HCT116 (cell line): ENCODE data around the gene TEDC1. TPM values are rescaled to one million over a fixed set of nuclear protein-coding genes. Genes with fewer than 3 reads are reported as not detected.

ENCODE experiments used
- ATAC-seq: fragments of 200-7000 bp; cut with Tn5 transposase; 2 replicates; pipeline ENCODE4 v1.9.1; 2020; ENCODE audit warnings: mild to moderate bottlenecking, moderate library complexity
- BruUV-seq: library from RNA; stranded (reverse); fragments of 400-500 nt; replicated peaks from 2 replicates; lab custom pipeline; 2021; lab: Mats Ljungman, UMichigan
- CTCF ChIA-PET: fragments of 300-600 bp; sonication (Branson Sonifier 250); formaldehyde crosslinking; loops from one replicate; lab custom pipeline; 2021; ENCODE audit warnings: antibody characterized with exemption; lab: Charles Lee
- POLR2A ChIA-PET: fragments of 300-600, 350-600 bp; sonication (Branson Sonifier 250); formaldehyde crosslinking; loops from one replicate; lab custom pipeline; 2021; ENCODE audit warnings: antibody characterized with exemption; lab: Charles Lee
- RAD21 ChIA-PET, 2 experiments: fragments of 300-600 bp; sonication (Branson Sonifier 250); formaldehyde crosslinking; loops; one replicate each; lab custom pipeline; 2023; ENCODE audit warnings: low total read pairs in 2 of 2; ENCODE audit not compliant: uncharacterized antibody in 2 of 2, unreplicated experiment in 2 of 2, low non-redundant PET in 1 of 2; lab: Charles Lee
- DNase-seq: peaks from one replicate; pipeline ENCODE4 v3.0.0-alpha.2; 2010; ENCODE audit warnings: low read depth, low spot score
- H2AFZ ChIP-seq: fragments of 200-600 bp; shearing (Covaris generic), sonication (generic); 2 replicates; pipeline ENCODE4 v1.6.1; 2017; ENCODE audit warnings: low read depth, mixed run types, mixed read lengths, antibody characterized with exemption, low read length; ENCODE audit not compliant: poor library complexity, severe bottlenecking
- H3K27ac ChIP-seq: 2 replicates; pipeline ENCODE4 v1.5.1; 2012; ENCODE audit warnings: low read depth, low read length
- H3K27me3 ChIP-seq: fragments of 200-600 bp; sonication (generic); 2 replicates; pipeline ENCODE4 v1.6.1; 2016; ENCODE audit warnings: mixed run types, low read length, mixed read lengths; ENCODE audit not compliant: insufficient read depth
- H3K36me3 ChIP-seq, 2 experiments: fragments of 200-500 bp in 1 of 2; fragments of 200-600 bp in 1 of 2; sonication (Bioruptor generic) in 1 of 2; sonication (generic) in 1 of 2; 2 replicates each; pipeline versions ENCODE4 v1.5.1 to v1.6.1; 2014 to 2016; ENCODE audit warnings: low read length in 2 of 2, inconsistent platforms in 1 of 2, mixed read lengths in 1 of 2, mixed run types in 1 of 2; ENCODE audit not compliant: insufficient read depth in 2 of 2, control insufficient read depth in 1 of 2
- H3K4me1 ChIP-seq, 2 experiments: fragments of 200-600 bp in 1 of 2; sonication (generic) in 1 of 2; 2 replicates each; pipeline versions ENCODE4 v1.5.1 to v1.6.1; 2012 to 2017; ENCODE audit warnings: low read length in 2 of 2, inconsistent platforms in 1 of 2, mild to moderate bottlenecking in 1 of 2, mixed read lengths in 1 of 2, mixed run types in 1 of 2, moderate library complexity in 1 of 2; ENCODE audit not compliant: insufficient read depth in 2 of 2, control insufficient read depth in 1 of 2
- H3K4me2 ChIP-seq: fragments of 200-600 bp; sonication (generic); 2 replicates; pipeline ENCODE4 v1.6.1; 2017; ENCODE audit warnings: mixed run types, low read length, mixed read lengths
- H3K4me3 ChIP-seq, 2 experiments: fragments of 200-600 bp in 1 of 2; sonication (generic) in 1 of 2; replicated peaks in 1 of 2; 2 replicates each; pipeline ENCODE4 v1.5.1; 2011 to 2016; ENCODE audit warnings: low read length in 2 of 2, control low read depth in 1 of 2, low read depth in 1 of 2, mild to moderate bottlenecking in 1 of 2, mixed read lengths in 1 of 2, mixed run types in 1 of 2
- H3K79me2 ChIP-seq: fragments of 200-600 bp; sonication (generic); 2 replicates; pipeline ENCODE4 v1.6.1; 2017; ENCODE audit warnings: mild to moderate bottlenecking, mixed run types, low read length, moderate library complexity, mixed read lengths; ENCODE audit not compliant: insufficient read depth
- H3K9ac ChIP-seq: fragments of 200-600 bp; sonication (generic); 2 replicates; pipeline ENCODE4 v1.6.1; 2016; ENCODE audit warnings: low read length, mixed read lengths
- H3K9me2 ChIP-seq: fragments of 200-600 bp; sonication (generic), shearing (Covaris generic); 2 replicates; pipeline ENCODE4 v1.6.1; 2017; ENCODE audit warnings: mixed run types, mild to moderate bottlenecking, moderate library complexity; ENCODE audit not compliant: insufficient read depth
- H3K9me3 ChIP-seq, 2 experiments: fragments of 200-500 bp in 1 of 2; fragments of 200-600 bp in 1 of 2; sonication (Bioruptor generic) in 1 of 2; sonication (generic) in 1 of 2; 2 replicates each; pipeline ENCODE4 v1.6.1; 2014 to 2017; ENCODE audit warnings: low read length in 2 of 2, mixed read lengths in 2 of 2, inconsistent platforms in 1 of 2, low read depth in 1 of 2, mild to moderate bottlenecking in 1 of 2, mixed run types in 1 of 2, moderate library complexity in 1 of 2; ENCODE audit not compliant: control insufficient read depth in 1 of 2, insufficient read depth in 1 of 2
- H4K20me1 ChIP-seq: fragments of 200-600 bp; sonication (generic), shearing (Covaris generic); 2 replicates; pipeline ENCODE4 v1.6.1; 2017; ENCODE audit warnings: mixed run types, mild to moderate bottlenecking, moderate library complexity; ENCODE audit not compliant: insufficient read depth
- ATF3 ChIP-seq: IDR thresholded peaks from 2 replicates; pipeline ENCODE4 v1.6.1; 2012
- CBX3 ChIP-seq: IDR thresholded peaks from 2 replicates; pipeline ENCODE4 v1.6.1; 2012; ENCODE audit warnings: low read depth
- EGR1 ChIP-seq: IDR thresholded peaks from 2 replicates; pipeline ENCODE4 v1.6.1; 2012; ENCODE audit warnings: low read depth
- ELF1 ChIP-seq: IDR thresholded peaks from 2 replicates; pipeline ENCODE4 v1.6.1; 2012; ENCODE audit warnings: low read depth, borderline replicate concordance
- EZH2phosphoT487 ChIP-seq: fragments of 200-600 bp; IDR thresholded peaks from 2 replicates; pipeline ENCODE4 v1.6.1; 2018; ENCODE audit warnings: antibody characterized with exemption, borderline replicate concordance
- FOSL1 ChIP-seq: IDR thresholded peaks from 2 replicates; pipeline ENCODE4 v1.6.1; 2012; ENCODE audit warnings: low read depth
- JUND ChIP-seq: IDR thresholded peaks from 2 replicates; pipeline ENCODE4 v1.6.1; 2012
- POLR2A ChIP-seq: IDR thresholded peaks from 2 replicates; pipeline ENCODE4 v1.7.0; 2011; ENCODE audit warnings: borderline replicate concordance; ENCODE audit not compliant: insufficient read depth, insufficient read length; ENCODE audit errors: extremely low read depth
- POLR2AphosphoS5 ChIP-seq: IDR thresholded peaks from 2 replicates; pipeline ENCODE4 v1.6.1; 2011; ENCODE audit warnings: mild to moderate bottlenecking, low read depth, low read length, moderate library complexity
- RAD21 ChIP-seq: IDR thresholded peaks from 2 replicates; pipeline ENCODE4 v1.6.1; 2012; ENCODE audit warnings: low read depth, mild to moderate bottlenecking
- SIN3A ChIP-seq: IDR thresholded peaks from 2 replicates; pipeline ENCODE4 v1.6.1; 2012; ENCODE audit warnings: low read depth
- SP1 ChIP-seq: IDR thresholded peaks from 2 replicates; pipeline ENCODE4 v1.6.1; 2012; ENCODE audit warnings: low read depth
- TCF7L2 ChIP-seq: IDR thresholded peaks from 2 replicates; pipeline ENCODE4 v1.7.0; 2011; ENCODE audit warnings: borderline replicate concordance, inconsistent platforms; ENCODE audit not compliant: insufficient read depth, insufficient read length; ENCODE audit errors: extremely low read depth
- intact Hi-C: fragments of 100-400 bp; cut with micrococcal nuclease; formaldehyde crosslinking; loops from 2 replicates; pipeline ENCODE4 v1.10.0; 2022
- total RNA-seq: library from RNA; stranded (reverse); gene quantifications from one replicate; pipeline ENCODE4 v1.2.1, GENCODE V29; 2021; ENCODE audit not compliant: unreplicated experiment
- TF ChIP-seq, protein P1 (sequence below): IDR thresholded peaks from 2 replicates; pipeline ENCODE4 v1.6.1; 2011; ENCODE audit warnings: mild to moderate bottlenecking, low read length, moderate library complexity; ENCODE audit not compliant: insufficient replicate concordance; ENCODE audit errors: extremely low read depth

Gene TEDC1
- total RNA-seq, 1 experiment from 2014 or later, result 40.4 TPM

- H3K4me2 ChIP-seq, result no peak overlapping the region
- no peaks in the 10 kb centered on the region for H3K9me2 ChIP-seq
- no peaks in the 10 kb centered on the region for H3K27me3 ChIP-seq
- peaks cover 30 to 59% of the 10 kb centered on the region in 2 experiments for H3K4me1 ChIP-seq
- CTCF ChIA-PET, result no interaction called here
- DNase-seq, result no peak
- H3K27ac ChIP-seq, result no peak overlapping the region
- POLR2A ChIA-PET, result no interaction called here
- no peaks in the 10 kb centered on the region for H3K79me2 ChIP-seq
- ATAC-seq, result no peak
- no peak for TF ChIP-seq CBX3
- TF ChIP-seq, protein P1, sequence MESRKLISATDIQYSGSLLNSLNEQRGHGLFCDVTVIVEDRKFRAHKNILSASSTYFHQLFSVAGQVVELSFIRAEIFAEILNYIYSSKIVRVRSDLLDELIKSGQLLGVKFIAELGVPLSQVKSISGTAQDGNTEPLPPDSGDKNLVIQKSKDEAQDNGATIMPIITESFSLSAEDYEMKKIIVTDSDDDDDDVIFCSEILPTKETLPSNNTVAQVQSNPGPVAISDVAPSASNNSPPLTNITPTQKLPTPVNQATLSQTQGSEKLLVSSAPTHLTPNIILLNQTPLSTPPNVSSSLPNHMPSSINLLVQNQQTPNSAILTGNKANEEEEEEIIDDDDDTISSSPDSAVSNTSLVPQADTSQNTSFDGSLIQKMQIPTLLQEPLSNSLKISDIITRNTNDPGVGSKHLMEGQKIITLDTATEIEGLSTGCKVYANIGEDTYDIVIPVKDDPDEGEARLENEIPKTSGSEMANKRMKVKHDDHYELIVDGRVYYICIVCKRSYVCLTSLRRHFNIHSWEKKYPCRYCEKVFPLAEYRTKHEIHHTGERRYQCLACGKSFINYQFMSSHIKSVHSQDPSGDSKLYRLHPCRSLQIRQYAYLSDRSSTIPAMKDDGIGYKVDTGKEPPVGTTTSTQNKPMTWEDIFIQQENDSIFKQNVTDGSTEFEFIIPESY, result no peak
- no peak for TF ChIP-seq POLR2A
- no peak for TF ChIP-seq SP1
- no peak for TF ChIP-seq EZH2phosphoT487
- TF ChIP-seq EGR1, result no peak
- TF ChIP-seq FOSL1, result no peak
- no peak for TF ChIP-seq ATF3
- no peak for TF ChIP-seq ELF1
- TF ChIP-seq SIN3A, result no peak
- TF ChIP-seq RAD21, result no peak
- TF ChIP-seq JUND, result no peak
- TF ChIP-seq TCF7L2, result no peak
- TF ChIP-seq POLR2AphosphoS5, result no peak
- no peaks in the 10 kb centered on the region for H4K20me1 ChIP-seq
- no peak overlapping the region for H2AFZ ChIP-seq
- RAD21 ChIA-PET, result no interaction called here
- H3K9ac ChIP-seq, result no peak overlapping the region
- intact Hi-C loops, result no loop called here
- BruUV-seq, result no TSS peak
- H3K4me3 ChIP-seq, result no peak overlapping the region
- H3K9me3 ChIP-seq, result no peaks in the 10 kb centered on the region
- no peaks in the 10 kb centered on the region for H3K36me3 ChIP-seq
These were observed 11.5 kb upstream of the TEDC1 start for GRCh38 chr14:105479431-105480158.
